ENCODE measurements around the gene UBE2D2. TPM values are rescaled to one million over a fixed set of nuclear protein-coding genes. Genes with fewer than 3 reads are reported as not detected.
"Not testable (repeated sequence)": the region's sequence is repeated elsewhere in the genome, so short reads cannot be mapped to it uniquely, and the experiment has no call there.

UBE2D2 gene
- polyA plus RNA-seq, 1 donor from 2014 or later = 118 TPM

GRCh38 chr5:139592289-139592688 is 31.1 kb downstream of the UBE2D2 start:
- Histone ChIP-seq H3F3A (ENCODE audit: insufficient read depth, low read length, poor library complexity, severe bottlenecking) (no peaks in the 10 kb centered on the region), H3K27ac (ENCODE audit: low read length) (no peak overlapping the region), H3K9me3 (ENCODE audit: low read length) (no peaks in the 10 kb centered on the region), H2AFZ (ENCODE audit: low read depth, low read length) (no peak overlapping the region), H3K9me2 (ENCODE audit: insufficient read depth, low read length) (no peaks in the 10 kb centered on the region), H3K36me3 (ENCODE audit: insufficient read depth, low read length) (no peaks in the 10 kb centered on the region), H3K4me3 (ENCODE audit: low read length) (no peak overlapping the region), H3K4me2 (ENCODE audit: low read length) (no peak overlapping the region), H3K9ac (ENCODE audit: low read length) (no peak overlapping the region), H3K27me3 (ENCODE audit: insufficient read depth, low read depth, low read length) (no peaks in the 10 kb centered on the region), H3K79me2 (replicated peaks; ENCODE audit: insufficient read depth, low read length) (peaks cover 64% of the 10 kb centered on the region), H4K20me1 (ENCODE audit: insufficient read depth) (no peaks in the 10 kb centered on the region)
- no peak for TF ChIP-seq CTCF (IDR thresholded peaks at IDR 0.05; ENCODE audit: poor library complexity, severe bottlenecking)
- no peak for TF ChIP-seq EZH2 (IDR thresholded peaks at IDR 0.05; ENCODE audit: borderline replicate concordance, insufficient read depth, low read length, poor library complexity, severe bottlenecking)
- no peak for TF ChIP-seq POLR2AphosphoS5 (IDR thresholded peaks at IDR 0.05)
- no peak for TF ChIP-seq TAF1 (IDR thresholded peaks at IDR 0.05; ENCODE audit: low read depth)
- TF ChIP-seq MXI1 (conservative IDR thresholded peaks at IDR 0.05; ENCODE audit: poor library complexity, severe bottlenecking) = no peak
- no peak for TF ChIP-seq REST (IDR thresholded peaks at IDR 0.05; ENCODE audit: borderline replicate concordance)
- no peak for TF ChIP-seq EP300 (conservative IDR thresholded peaks at IDR 0.05; ENCODE audit: poor library complexity, severe bottlenecking)
- no peak for TF ChIP-seq SMC3 (conservative IDR thresholded peaks at IDR 0.05; ENCODE audit: poor library complexity)
- TF ChIP-seq RAD21 (conservative IDR thresholded peaks at IDR 0.05) = no peak

GRCh38 chr5:139593076-139593475 is 31.9 kb downstream of the UBE2D2 start:
- not testable (repeated sequence) for H4K20me1 ChIP-seq (ENCODE audit: insufficient read depth); H3K9me2 ChIP-seq (ENCODE audit: insufficient read depth, low read length); H3F3A ChIP-seq (ENCODE audit: insufficient read depth, low read length, poor library complexity, severe bottlenecking); H3K9ac ChIP-seq (ENCODE audit: low read length); H3K36me3 ChIP-seq (ENCODE audit: insufficient read depth, low read length); H3K27ac ChIP-seq (ENCODE audit: low read length); H2AFZ ChIP-seq (ENCODE audit: low read depth, low read length); H3K27me3 ChIP-seq (ENCODE audit: insufficient read depth, low read depth, low read length); H3K4me3 ChIP-seq (ENCODE audit: low read length); H3K9me3 ChIP-seq (ENCODE audit: low read length); H3K4me2 ChIP-seq (ENCODE audit: low read length)
- H3K79me2 ChIP-seq (replicated peaks; ENCODE audit: insufficient read depth, low read length) = peaks cover 63% of the 10 kb centered on the region

GRCh38 chr5:139593716-139594319 is 32.7 kb downstream of the UBE2D2 start:
- Histone ChIP-seq H3K27me3 (ENCODE audit: insufficient read depth, low read depth, low read length) (no peaks in the 10 kb centered on the region), H3K27ac (ENCODE audit: low read length) (no peak overlapping the region), H3K79me2 (replicated peaks; ENCODE audit: insufficient read depth, low read length) (peaks cover 65% of the 10 kb centered on the region), H3K9me2 (ENCODE audit: insufficient read depth, low read length) (no peaks in the 10 kb centered on the region), H3K4me2 (ENCODE audit: low read length) (no peak overlapping the region), H3K36me3 (ENCODE audit: insufficient read depth, low read length) (no peaks in the 10 kb centered on the region), H3F3A (ENCODE audit: insufficient read depth, low read length, poor library complexity, severe bottlenecking) (no peaks in the 10 kb centered on the region), H2AFZ (ENCODE audit: low read depth, low read length) (no peak overlapping the region), H3K4me3 (ENCODE audit: low read length) (no peak overlapping the region), H3K9me3 (ENCODE audit: low read length) (no peaks in the 10 kb centered on the region), H3K9ac (ENCODE audit: low read length) (no peak overlapping the region), H4K20me1 (ENCODE audit: insufficient read depth) (no peaks in the 10 kb centered on the region)
- TF ChIP-seq CTCF (IDR thresholded peaks at IDR 0.05; ENCODE audit: poor library complexity, severe bottlenecking) (no peak), EZH2 (IDR thresholded peaks at IDR 0.05; ENCODE audit: borderline replicate concordance, insufficient read depth, low read length, poor library complexity, severe bottlenecking) (no peak), POLR2AphosphoS5 (IDR thresholded peaks at IDR 0.05) (no peak), EP300 (conservative IDR thresholded peaks at IDR 0.05; ENCODE audit: poor library complexity, severe bottlenecking) (no peak), REST (IDR thresholded peaks at IDR 0.05; ENCODE audit: borderline replicate concordance) (no peak), SMC3 (conservative IDR thresholded peaks at IDR 0.05; ENCODE audit: poor library complexity) (no peak), MXI1 (conservative IDR thresholded peaks at IDR 0.05; ENCODE audit: poor library complexity, severe bottlenecking) (no peak), TAF1 (IDR thresholded peaks at IDR 0.05; ENCODE audit: low read depth) (no peak), RAD21 (conservative IDR thresholded peaks at IDR 0.05) (no peak)
